Gastrocnemius medialis (tissue), 4 donors: ENCODE measurements around the gene WSCD2.

Source experiments
- POLR2A ChIP-seq, 2 donors: fragments of 450-650 bp; IDR thresholded peaks; one replicate each; pipeline ENCODE4 v1.6.1; 2017; ENCODE audit warnings: antibody characterized with exemption in 2 of 2, mild to moderate bottlenecking in 2 of 2, moderate library complexity in 2 of 2
- TF ChIP-seq, protein P1 (sequence below), 5 experiments: fragments of 450-650 bp in 3 of 5; fragments of 200-600 bp in 2 of 5; sonication (generic) in 2 of 5; IDR thresholded peaks in 4 of 5; conservative IDR thresholded peaks in 1 of 5; 1 replicate in 4 of 5; 2 replicates in 1 of 5; pipeline ENCODE4 v1.5.1; 2016 to 2019; ENCODE audit warnings: antibody characterized with exemption in 5 of 5, mild to moderate bottlenecking in 3 of 5, moderate library complexity in 3 of 5

DNA sequence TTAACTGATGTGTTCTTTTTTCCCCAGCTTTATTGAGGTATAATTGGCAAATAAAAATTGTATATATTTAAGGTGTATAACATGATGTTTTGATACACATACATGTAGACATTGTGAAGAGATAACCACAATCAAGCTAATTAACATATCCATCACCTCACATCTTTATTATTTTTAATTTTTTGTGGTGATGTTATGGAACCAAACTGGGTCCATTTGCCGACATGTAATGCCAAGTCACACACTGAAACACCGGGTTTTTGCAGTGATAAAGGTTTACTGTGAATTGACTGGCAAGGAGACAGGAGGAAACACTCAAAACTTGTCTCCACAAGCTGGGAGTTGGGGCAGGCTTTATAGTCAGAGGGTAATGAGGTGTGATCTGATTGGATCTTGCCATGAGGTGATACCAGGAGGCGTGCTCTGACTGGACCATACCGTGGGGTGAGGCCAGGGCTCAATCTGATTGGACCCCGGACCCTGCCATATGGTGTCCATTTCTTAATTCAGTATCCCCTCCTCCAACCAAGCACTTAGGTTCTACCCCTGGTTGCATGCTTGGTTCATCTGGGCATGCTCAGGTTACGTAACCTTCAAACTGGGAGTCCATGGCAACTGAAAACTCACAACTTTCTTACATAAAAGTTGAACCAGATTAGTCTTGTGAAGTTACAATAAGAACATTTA, 11.8 kb upstream of the WSCD2 start:
- TF ChIP-seq, protein P1, sequence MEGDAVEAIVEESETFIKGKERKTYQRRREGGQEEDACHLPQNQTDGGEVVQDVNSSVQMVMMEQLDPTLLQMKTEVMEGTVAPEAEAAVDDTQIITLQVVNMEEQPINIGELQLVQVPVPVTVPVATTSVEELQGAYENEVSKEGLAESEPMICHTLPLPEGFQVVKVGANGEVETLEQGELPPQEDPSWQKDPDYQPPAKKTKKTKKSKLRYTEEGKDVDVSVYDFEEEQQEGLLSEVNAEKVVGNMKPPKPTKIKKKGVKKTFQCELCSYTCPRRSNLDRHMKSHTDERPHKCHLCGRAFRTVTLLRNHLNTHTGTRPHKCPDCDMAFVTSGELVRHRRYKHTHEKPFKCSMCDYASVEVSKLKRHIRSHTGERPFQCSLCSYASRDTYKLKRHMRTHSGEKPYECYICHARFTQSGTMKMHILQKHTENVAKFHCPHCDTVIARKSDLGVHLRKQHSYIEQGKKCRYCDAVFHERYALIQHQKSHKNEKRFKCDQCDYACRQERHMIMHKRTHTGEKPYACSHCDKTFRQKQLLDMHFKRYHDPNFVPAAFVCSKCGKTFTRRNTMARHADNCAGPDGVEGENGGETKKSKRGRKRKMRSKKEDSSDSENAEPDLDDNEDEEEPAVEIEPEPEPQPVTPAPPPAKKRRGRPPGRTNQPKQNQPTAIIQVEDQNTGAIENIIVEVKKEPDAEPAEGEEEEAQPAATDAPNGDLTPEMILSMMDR (IDR thresholded peaks at IDR 0.05 in 4 of 5, conservative IDR thresholded peaks at IDR 0.05 in 1 of 5), result no peak
- no peak for TF ChIP-seq POLR2A (IDR thresholded peaks at IDR 0.05)
